SK-N-SH (cell line): ENCODE measurements around the gene SLC46A2. TPM values are rescaled to one million over a fixed set of nuclear protein-coding genes. Genes with fewer than 3 reads are reported as not detected.

Experiments
- CTCF ChIA-PET: fragments of 300-600, 350-600 bp; formaldehyde crosslinking; extraction: SDS; loops from one replicate; lab custom pipeline; 2021; lab: Yijun Ruan, JAX
- POLR2A ChIA-PET: fragments of 350-600 bp; sonication (Branson Sonifier 250); formaldehyde crosslinking; extraction: SDS; loops from one replicate; lab custom pipeline; 2020; ENCODE audit warnings: antibody characterized with exemption, inconsistent platforms; lab: Yijun Ruan, JAX
- DNase-seq: peaks from one replicate; pipeline ENCODE4 v3.0.0; 2012
- H2AFZ ChIP-seq: fragments of 200-600 bp; sonication (generic); 2 replicates; pipeline ENCODE4 v1.8.1; 2016; ENCODE audit warnings: antibody characterized with exemption, mild to moderate bottlenecking, low read depth
- H3F3A ChIP-seq: fragments of 200-600 bp; sonication (generic); replicated peaks from 2 replicates; pipeline ENCODE3; 2016; ENCODE audit warnings: antibody characterized with exemption, mild to moderate bottlenecking; ENCODE audit not compliant: insufficient read depth
- H3K27ac ChIP-seq, 2 experiments: fragments of 200-500 bp in 1 of 2; fragments of 200-600 bp in 1 of 2; sonication (Bioruptor generic) in 1 of 2; sonication (generic), shearing (Covaris generic) in 1 of 2; 2 replicates each; pipeline versions ENCODE4 v1.5.1 to v1.6.1; 2014 to 2016; ENCODE audit warnings: low read depth in 2 of 2, inconsistent platforms in 1 of 2, low read length in 1 of 2, mild to moderate bottlenecking in 1 of 2, mixed read lengths in 1 of 2
- H3K27me3 ChIP-seq: fragments of 200-600 bp; sonication (generic), shearing (Covaris generic); 2 replicates; pipeline ENCODE4 v1.6.1; 2016; ENCODE audit warnings: mixed run types; ENCODE audit not compliant: insufficient read depth
- H3K36me3 ChIP-seq, 2 experiments: fragments of 200-500 bp in 1 of 2; fragments of 200-600 bp in 1 of 2; sonication (Bioruptor generic) in 1 of 2; sonication (generic) in 1 of 2; replicated peaks in 1 of 2; 2 replicates each; pipeline versions ENCODE3 to v1.5.1; 2014 to 2016; ENCODE audit warnings: low read length in 1 of 2, mild to moderate bottlenecking in 1 of 2; ENCODE audit not compliant: insufficient read depth in 2 of 2, control insufficient read depth in 1 of 2
- H3K4me1 ChIP-seq, 2 experiments: fragments of 200-500 bp in 1 of 2; fragments of 200-600 bp in 1 of 2; sonication (Bioruptor generic) in 1 of 2; sonication (generic), shearing (Covaris generic) in 1 of 2; 2 replicates each; pipeline versions ENCODE4 v1.5.1 to v1.6.1; 2014 to 2016; ENCODE audit warnings: low read depth in 1 of 2, low read length in 1 of 2, mixed run types in 1 of 2; ENCODE audit not compliant: insufficient read depth in 2 of 2, control insufficient read depth in 1 of 2
- H3K4me2 ChIP-seq: fragments of 200-600 bp; sonication (generic), shearing (Covaris generic); 2 replicates; pipeline ENCODE4 v1.6.1; 2017; ENCODE audit warnings: mixed run types
- H3K4me3 ChIP-seq, 2 experiments: fragments of 200-500 bp in 1 of 2; fragments of 200-600 bp in 1 of 2; sonication (Bioruptor generic) in 1 of 2; sonication (generic), shearing (Covaris generic) in 1 of 2; 2 replicates each; pipeline versions ENCODE4 v1.5.1 to v1.8.1; 2014 to 2016; ENCODE audit warnings: low read depth in 2 of 2, inconsistent platforms in 1 of 2, low read length in 1 of 2, mild to moderate bottlenecking in 1 of 2, mixed read lengths in 1 of 2, moderate library complexity in 1 of 2
- H3K79me2 ChIP-seq: fragments of 200-600 bp; sonication (generic); 2 replicates; pipeline ENCODE4 v1.8.1; 2017; ENCODE audit warnings: mild to moderate bottlenecking; ENCODE audit not compliant: insufficient read depth
- H3K9ac ChIP-seq: fragments of 200-600 bp; sonication (generic); 2 replicates; pipeline ENCODE4 v1.6.1; 2017; ENCODE audit warnings: mixed run types
- H3K9me2 ChIP-seq: fragments of 200-600 bp; sonication (generic); 2 replicates; pipeline ENCODE4 v1.6.1; 2017; ENCODE audit warnings: mixed run types
- H3K9me3 ChIP-seq: fragments of 200-600 bp; sonication (generic); 2 replicates; pipeline ENCODE4 v1.6.1; 2017; ENCODE audit warnings: mixed run types, mild to moderate bottlenecking, moderate library complexity
- H4K20me1 ChIP-seq: fragments of 200-600 bp; sonication (generic); 2 replicates; pipeline ENCODE4 v1.6.1; 2017; ENCODE audit warnings: mild to moderate bottlenecking, mixed run types; ENCODE audit not compliant: insufficient read depth
- CHD2 ChIP-seq: fragments of 150-350 bp; IDR thresholded peaks from 2 replicates; pipeline ENCODE4 v1.6.1; 2018; ENCODE audit warnings: low read length; ENCODE audit not compliant: partially characterized antibody
- CTCF ChIP-seq: fragments of 200-600 bp; sonication (generic); IDR thresholded peaks from 2 replicates; pipeline ENCODE4 v1.6.1; 2017; ENCODE audit warnings: antibody characterized with exemption, mild to moderate bottlenecking, moderate library complexity
- EP300 ChIP-seq, 2 experiments: IDR thresholded peaks; 2 replicates each; pipeline versions ENCODE4 v1.4.0 to v1.6.1; 2012; ENCODE audit warnings: borderline replicate concordance in 1 of 2, low read depth in 1 of 2, low read length in 1 of 2
- FOXJ3 ChIP-seq: sonication (generic); formaldehyde crosslinking; IDR thresholded peaks from 2 replicates; pipeline ENCODE4 v1.5.1; 2020; ENCODE audit warnings: mild to moderate bottlenecking, missing genetic modification reagents
- IRF3 ChIP-seq: fragments of 150-350 bp; IDR thresholded peaks from 2 replicates; pipeline ENCODE4 v1.6.1; 2016; ENCODE audit warnings: mild to moderate bottlenecking, low read depth, low read length
- MAX ChIP-seq: IDR thresholded peaks from 2 replicates; pipeline ENCODE4 v1.4.0; 2012; ENCODE audit warnings: low read depth
- MXI1 ChIP-seq: IDR thresholded peaks from 2 replicates; pipeline ENCODE4 v1.6.1; 2012; ENCODE audit warnings: mild to moderate bottlenecking, low read depth, low read length, improper control_type of control experiment
- NFIC ChIP-seq: IDR thresholded peaks from 2 replicates; pipeline ENCODE4 v1.4.0; 2012; ENCODE audit warnings: borderline replicate concordance
- NRF1 ChIP-seq: IDR thresholded peaks from 2 replicates; pipeline ENCODE4 v1.6.1; 2012; ENCODE audit warnings: low read depth, mild to moderate bottlenecking, low read length
- POLR2AphosphoS5 ChIP-seq: IDR thresholded peaks from 2 replicates; pipeline ENCODE4 v1.6.1; 2012; ENCODE audit warnings: low read depth, low read length
- RAD21 ChIP-seq: IDR thresholded peaks from 2 replicates; pipeline ENCODE4 v1.6.1; 2012; ENCODE audit warnings: mild to moderate bottlenecking, low read length
- RCOR1 ChIP-seq: fragments of 150-350 bp; IDR thresholded peaks from 2 replicates; pipeline ENCODE4 v1.6.1; 2017; ENCODE audit warnings: antibody characterized with exemption, low read length
- REST ChIP-seq: IDR thresholded peaks from 2 replicates; pipeline ENCODE4 v1.6.1; 2012; ENCODE audit warnings: mild to moderate bottlenecking, low read depth, low read length, moderate library complexity
- RXRA ChIP-seq: IDR thresholded peaks from 2 replicates; pipeline ENCODE4 v1.4.0; 2012; ENCODE audit warnings: low read depth, mild to moderate bottlenecking, borderline replicate concordance
- SMC3 ChIP-seq: IDR thresholded peaks from 2 replicates; pipeline ENCODE4 v1.6.1; 2012; ENCODE audit warnings: low read depth, low read length, improper control_type of control experiment
- TAF1 ChIP-seq: IDR thresholded peaks from 2 replicates; pipeline ENCODE4 v1.6.1; 2012; ENCODE audit warnings: low read depth, mild to moderate bottlenecking, low read length, moderate library complexity, borderline replicate concordance
- TEAD4 ChIP-seq: IDR thresholded peaks from 2 replicates; pipeline ENCODE4 v1.4.0; 2012; ENCODE audit warnings: mild to moderate bottlenecking, borderline replicate concordance; ENCODE audit not compliant: insufficient read depth
- USF2 ChIP-seq: fragments of 150-350 bp; IDR thresholded peaks from 2 replicates; pipeline ENCODE4 v1.6.1; 2017; ENCODE audit warnings: antibody characterized with exemption, low read length, low read depth, borderline replicate concordance
- YY1 ChIP-seq: IDR thresholded peaks from 2 replicates; pipeline ENCODE4 v1.4.0; 2012; ENCODE audit warnings: low read depth, mild to moderate bottlenecking
- ZBTB33 ChIP-seq: IDR thresholded peaks from 2 replicates; pipeline ENCODE4 v1.4.0; 2012; ENCODE audit warnings: low read depth, borderline replicate concordance
- WGBS: methylation state at CpG from one replicate; pipeline ENCODE4 v1.1.6; 2017; ENCODE audit warnings: low lambda C conversion rate; 5-methylcytosine and 5-hydroxymethylcytosine counted together
- polyA plus RNA-seq, 3 experiments: library from polyadenylated mRNA; depleted of rRNA; stranded (reverse); fragments of >200 nt; gene quantifications; 2 replicates each; pipeline ENCODE4 v1.2.3, GENCODE V29; 2012

The SLC46A2 gene
- polyA plus RNA-seq, 1 of the 3 experiments (the other 2 are of a cell fraction), result not detected

GRCh38 chr9:112863214-112863613, 27.5 kb downstream of the SLC46A2 start:
- Histone ChIP-seq H3K4me2 (no peak overlapping the region), H2AFZ (no peak overlapping the region), H3K4me3 (no peak overlapping the region), H3K79me2 (no peaks in the 10 kb centered on the region), H3K27ac (no peak overlapping the region), H3F3A (no peaks in the 10 kb centered on the region), H3K9ac (no peak overlapping the region), H3K27me3 (no peaks in the 10 kb centered on the region), H3K9me2 (no peaks in the 10 kb centered on the region), H3K9me3 (no peaks in the 10 kb centered on the region)
- ChIA-PET POLR2A (no interaction called here), CTCF (no interaction called here)
- no peak for TF ChIP-seq RCOR1
- no peak for TF ChIP-seq IRF3
- no peak for TF ChIP-seq SMC3
- no peak for TF ChIP-seq POLR2AphosphoS5
- TF ChIP-seq NFIC, result no peak
- TF ChIP-seq MXI1, result no peak
- TF ChIP-seq NRF1, result no peak
- no peak for TF ChIP-seq RXRA
- TF ChIP-seq FOXJ3 (CRISPR knock-in tag), result no peak
- TF ChIP-seq RAD21, result no peak
- no peak for TF ChIP-seq CTCF
- no peak for TF ChIP-seq MAX
- TF ChIP-seq ZBTB33, result no peak
- TF ChIP-seq TAF1, result no peak
- no peak for TF ChIP-seq REST
- TF ChIP-seq USF2, result no peak
- no peak for TF ChIP-seq EP300 (IDR thresholded peaks at IDR 0.05; ENCODE audit: borderline replicate concordance in 1 of 2, low read depth in 1 of 2, low read length in 1 of 2)
- TF ChIP-seq CHD2, result no peak
- TF ChIP-seq TEAD4, result no peak
- TF ChIP-seq YY1, result no peak
- TF ChIP-seq, all 33 proteins: peak for 0
- 27% methylated on average over 4 of the region's 4 CpGs for WGBS
- Histone ChIP-seq H3K4me1 (no peaks in the 10 kb centered on the region), H3K36me3 (no peaks in the 10 kb centered on the region), H4K20me1 (no peaks in the 10 kb centered on the region)
- DNase-seq, result no peak
